ENCODE results near the gene ZNF24.

ZNF24 gene

GRCh38 chr18:35284841-35285240 is 59.4 kb downstream of the ZNF24 start:
- no peak overlapping the region for H3K27ac ChIP-seq
- TF ChIP-seq CTCF (IDR thresholded peaks at IDR 0.05; ENCODE audit: low read depth, low read length, missing control alignments) = no peak
- no peak for DNase-seq
- H3K27me3 ChIP-seq (replicated peaks) = no peaks in the 10 kb centered on the region
- H3K36me3 ChIP-seq (replicated peaks) = no peaks in the 10 kb centered on the region
- no peak overlapping the region for H3K4me3 ChIP-seq (ENCODE audit: low read depth, low read length)
- in situ Hi-C loops (cut with HindIII; ENCODE audit: low pct_ligation_motif_present, low sequenced_read_pairs) = no loop called here

GRCh38 chr18:35283923-35284794 is 60.1 kb downstream of the ZNF24 start:
- no peak overlapping the region for H3K27ac ChIP-seq
- no peaks in the 10 kb centered on the region for H3K27me3 ChIP-seq (replicated peaks)
- TF ChIP-seq CTCF (IDR thresholded peaks at IDR 0.05; ENCODE audit: low read depth, low read length, missing control alignments) = no peak
- DNase-seq = no peak
- in situ Hi-C loops (cut with HindIII; ENCODE audit: low pct_ligation_motif_present, low sequenced_read_pairs) = no loop called here
- no peak overlapping the region for H3K4me3 ChIP-seq (ENCODE audit: low read depth, low read length)
- H3K36me3 ChIP-seq (replicated peaks) = no peaks in the 10 kb centered on the region

- H3K4me3 ChIP-seq (ENCODE audit: low read depth, low read length) = no peak overlapping the region
- in situ Hi-C loops (cut with HindIII; ENCODE audit: low pct_ligation_motif_present, low sequenced_read_pairs) = no loop called here
- no peak overlapping the region for H3K27ac ChIP-seq
- TF ChIP-seq CTCF (IDR thresholded peaks at IDR 0.05; ENCODE audit: low read depth, low read length, missing control alignments) = peak; percentile 10
- no peaks in the 10 kb centered on the region for H3K36me3 ChIP-seq (replicated peaks)
- peak; percentile 80 for DNase-seq
- H3K27me3 ChIP-seq (replicated peaks) = no peaks in the 10 kb centered on the region
Observed at GRCh38 chr18:35282353-35282752, 61.9 kb downstream of the ZNF24 start.
